Progenitor cell of endocrine pancreas (in vitro differentiated cells): ENCODE data around the gene DCAF17. TPM values are rescaled to one million over a fixed set of nuclear protein-coding genes. Genes with fewer than 3 reads are reported as not detected.

ENCODE experiments used
- DNase-seq: peaks from one replicate; pipeline ENCODE4 v3.0.0; 2021; ENCODE audit warnings: low spot score; ENCODE audit not compliant: unreplicated experiment
- H3K27ac Mint-ChIP-seq: 2 replicates; pipeline ENCODE4 v1.8.0; 2021; ENCODE audit warnings: mild to moderate bottlenecking, moderate library complexity, mixed read lengths
- H3K27me3 Mint-ChIP-seq: 2 replicates; pipeline ENCODE4 v1.8.0; 2021; ENCODE audit warnings: mixed read lengths
- H3K36me3 Mint-ChIP-seq: 2 replicates; pipeline ENCODE4 v1.8.0; 2022; ENCODE audit warnings: mixed read lengths; ENCODE audit not compliant: insufficient read depth
- H3K4me1 Mint-ChIP-seq: 2 replicates; pipeline ENCODE4 v1.8.0; 2021; ENCODE audit warnings: low read depth, mixed read lengths
- H3K4me3 Mint-ChIP-seq: 2 replicates; pipeline ENCODE4 v1.8.0; 2021; ENCODE audit warnings: low read depth, mild to moderate bottlenecking, moderate library complexity, mixed read lengths
- H3K9me3 Mint-ChIP-seq: 2 replicates; pipeline ENCODE4 v1.8.0; 2021; ENCODE audit warnings: low read depth, mixed read lengths
- total RNA-seq: library from RNA; stranded (reverse); gene quantifications from 2 replicates; pipeline ENCODE4 v1.2.1, GENCODE V29; 2021
- TF ChIP-seq, protein P1 (sequence below): fragments of 200-600 bp; sonication (generic); IDR thresholded peaks from one replicate; pipeline ENCODE4 v1.5.0; 2021; ENCODE audit warnings: antibody characterized with exemption, mild to moderate bottlenecking; ENCODE audit not compliant: unreplicated experiment

DCAF17 gene
- total RNA-seq, 1 donor from 2014 or later, result 25.8 TPM

DNA sequence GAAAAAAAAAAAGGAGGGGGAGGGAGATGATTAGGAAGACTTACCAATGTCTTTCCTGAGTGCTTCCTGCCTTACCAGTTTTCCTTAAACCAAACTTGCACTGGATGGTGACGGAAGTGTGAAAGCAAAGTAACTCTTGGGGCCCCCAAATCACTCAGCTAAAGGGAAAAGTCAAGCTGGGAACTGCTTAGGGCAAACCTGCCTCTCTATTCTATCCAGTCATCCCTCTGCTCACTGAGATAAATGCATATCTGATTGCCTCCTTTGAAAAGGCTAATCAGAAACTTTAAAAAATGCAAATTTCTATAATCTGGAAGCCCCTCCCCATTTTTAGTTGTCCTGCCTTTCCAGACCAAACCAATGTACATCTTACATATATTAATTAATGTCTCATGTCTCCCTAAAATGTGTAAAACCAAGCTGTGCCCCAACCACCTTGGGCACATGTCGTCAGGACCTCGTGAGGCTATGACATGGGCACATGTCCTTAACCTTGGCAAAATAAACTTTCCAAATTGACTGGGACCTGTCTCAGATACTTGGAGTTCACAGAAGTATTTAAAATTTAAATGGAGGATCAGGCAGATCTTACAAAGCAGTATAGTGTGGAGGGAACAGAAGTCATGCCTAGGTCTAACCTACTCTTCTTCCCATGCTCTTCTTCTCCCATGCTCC is 81.0 kb downstream of the DCAF17 start:
- no peak for DNase-seq
- no peak overlapping the region for H3K4me3 Mint-ChIP-seq
- H3K4me1 Mint-ChIP-seq, result peaks cover 3% of the 10 kb centered on the region
- no peaks in the 10 kb centered on the region for H3K9me3 Mint-ChIP-seq
- no peak overlapping the region for H3K27ac Mint-ChIP-seq
- H3K27me3 Mint-ChIP-seq, result peaks cover 26% of the 10 kb centered on the region
- H3K36me3 Mint-ChIP-seq, result no peaks in the 10 kb centered on the region
- TF ChIP-seq, protein P1, sequence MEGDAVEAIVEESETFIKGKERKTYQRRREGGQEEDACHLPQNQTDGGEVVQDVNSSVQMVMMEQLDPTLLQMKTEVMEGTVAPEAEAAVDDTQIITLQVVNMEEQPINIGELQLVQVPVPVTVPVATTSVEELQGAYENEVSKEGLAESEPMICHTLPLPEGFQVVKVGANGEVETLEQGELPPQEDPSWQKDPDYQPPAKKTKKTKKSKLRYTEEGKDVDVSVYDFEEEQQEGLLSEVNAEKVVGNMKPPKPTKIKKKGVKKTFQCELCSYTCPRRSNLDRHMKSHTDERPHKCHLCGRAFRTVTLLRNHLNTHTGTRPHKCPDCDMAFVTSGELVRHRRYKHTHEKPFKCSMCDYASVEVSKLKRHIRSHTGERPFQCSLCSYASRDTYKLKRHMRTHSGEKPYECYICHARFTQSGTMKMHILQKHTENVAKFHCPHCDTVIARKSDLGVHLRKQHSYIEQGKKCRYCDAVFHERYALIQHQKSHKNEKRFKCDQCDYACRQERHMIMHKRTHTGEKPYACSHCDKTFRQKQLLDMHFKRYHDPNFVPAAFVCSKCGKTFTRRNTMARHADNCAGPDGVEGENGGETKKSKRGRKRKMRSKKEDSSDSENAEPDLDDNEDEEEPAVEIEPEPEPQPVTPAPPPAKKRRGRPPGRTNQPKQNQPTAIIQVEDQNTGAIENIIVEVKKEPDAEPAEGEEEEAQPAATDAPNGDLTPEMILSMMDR, result no peak

DNA sequence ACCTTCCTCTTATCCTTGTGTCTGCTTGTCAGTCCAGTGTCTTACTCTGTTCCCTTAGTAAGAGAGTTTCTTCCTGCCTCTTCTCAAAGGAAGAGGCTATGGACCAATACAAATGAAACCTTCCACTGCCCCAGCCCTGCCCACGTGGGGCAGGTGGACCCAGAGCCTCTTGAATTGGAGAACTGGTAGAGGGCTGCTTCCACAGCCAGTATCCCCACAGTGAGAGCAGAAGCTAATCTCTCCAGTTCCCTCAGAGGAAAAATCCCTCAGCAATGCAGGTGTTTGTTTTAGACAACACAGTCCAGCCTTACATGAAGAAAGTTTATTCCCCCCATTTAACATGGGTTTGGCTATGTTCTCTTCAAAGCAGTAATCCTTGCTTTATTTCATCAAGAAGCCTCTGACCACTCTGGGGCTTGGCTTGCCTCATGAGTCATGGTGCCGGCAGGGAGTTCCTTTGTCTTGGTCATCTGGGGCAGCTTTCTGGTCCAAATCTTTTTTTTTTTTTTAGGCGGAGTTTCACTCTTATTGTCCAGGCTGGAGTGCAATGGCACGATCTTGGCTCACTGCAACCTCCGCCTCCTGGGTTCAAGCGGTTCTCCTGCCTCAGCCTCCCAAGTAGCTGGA is 81.8 kb downstream of the DCAF17 start:
- Mint-ChIP-seq H3K27ac (no peak overlapping the region), H3K27me3 (peaks cover 33% of the 10 kb centered on the region), H3K9me3 (no peaks in the 10 kb centered on the region), H3K36me3 (no peaks in the 10 kb centered on the region), H3K4me3 (no peak overlapping the region), H3K4me1 (peaks cover 3% of the 10 kb centered on the region)
- TF ChIP-seq, protein P1, result no peak
- DNase-seq, result no peak

DNA sequence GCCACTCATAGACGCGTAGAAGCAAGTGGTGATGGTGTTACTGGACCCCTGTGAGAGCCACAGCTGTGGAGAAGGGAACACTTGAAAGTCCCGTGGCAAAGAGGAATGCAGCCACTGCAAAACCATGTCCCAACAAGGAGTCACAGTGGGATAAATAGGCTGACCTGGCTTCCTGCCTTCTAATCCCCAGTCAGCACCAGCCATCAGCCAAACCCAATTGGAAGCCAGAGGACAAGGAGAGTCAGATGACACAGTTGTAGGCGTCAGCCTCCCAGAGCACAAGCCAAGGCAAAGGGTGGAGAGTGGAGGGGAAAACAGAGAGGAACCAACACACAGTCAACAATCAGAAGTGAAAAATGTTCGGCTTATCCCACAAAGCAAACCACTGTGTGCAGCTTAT is 82.8 kb downstream of the DCAF17 start:
- no peak for DNase-seq
- TF ChIP-seq, protein P1, result no peak
- Mint-ChIP-seq H3K9me3 (no peaks in the 10 kb centered on the region), H3K27me3 (peaks cover 43% of the 10 kb centered on the region), H3K4me1 (peaks cover 3% of the 10 kb centered on the region), H3K4me3 (no peak overlapping the region), H3K27ac (no peak overlapping the region), H3K36me3 (no peaks in the 10 kb centered on the region)

DNA sequence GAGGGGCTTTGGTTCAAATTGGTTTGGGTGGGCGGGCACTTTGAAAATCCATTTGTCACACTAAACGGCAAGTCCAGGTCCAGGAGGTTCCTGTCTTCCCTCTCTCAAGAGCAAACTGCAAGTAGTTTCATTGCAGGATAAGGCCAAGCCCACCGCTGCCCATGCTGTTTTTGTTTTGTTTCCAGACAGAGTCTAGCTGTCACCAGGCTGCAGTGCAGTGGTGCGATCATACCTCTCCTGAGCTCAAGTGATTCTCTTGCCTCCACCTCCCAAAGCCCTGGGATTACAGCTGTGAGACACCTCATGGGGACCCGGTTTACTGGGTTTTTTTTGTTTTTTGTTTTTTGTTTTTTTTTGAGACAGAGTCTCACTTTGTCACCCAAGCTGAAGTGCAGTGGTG is 86.4 kb downstream of the DCAF17 start:
- Mint-ChIP-seq H3K9me3 (no peaks in the 10 kb centered on the region), H3K36me3 (no peaks in the 10 kb centered on the region), H3K27me3 (peaks cover 68% of the 10 kb centered on the region), H3K27ac (no peak overlapping the region), H3K4me1 (peaks cover 6% of the 10 kb centered on the region), H3K4me3 (no peak overlapping the region)
- TF ChIP-seq, protein P1, result no peak
- DNase-seq, result no peak

DNA sequence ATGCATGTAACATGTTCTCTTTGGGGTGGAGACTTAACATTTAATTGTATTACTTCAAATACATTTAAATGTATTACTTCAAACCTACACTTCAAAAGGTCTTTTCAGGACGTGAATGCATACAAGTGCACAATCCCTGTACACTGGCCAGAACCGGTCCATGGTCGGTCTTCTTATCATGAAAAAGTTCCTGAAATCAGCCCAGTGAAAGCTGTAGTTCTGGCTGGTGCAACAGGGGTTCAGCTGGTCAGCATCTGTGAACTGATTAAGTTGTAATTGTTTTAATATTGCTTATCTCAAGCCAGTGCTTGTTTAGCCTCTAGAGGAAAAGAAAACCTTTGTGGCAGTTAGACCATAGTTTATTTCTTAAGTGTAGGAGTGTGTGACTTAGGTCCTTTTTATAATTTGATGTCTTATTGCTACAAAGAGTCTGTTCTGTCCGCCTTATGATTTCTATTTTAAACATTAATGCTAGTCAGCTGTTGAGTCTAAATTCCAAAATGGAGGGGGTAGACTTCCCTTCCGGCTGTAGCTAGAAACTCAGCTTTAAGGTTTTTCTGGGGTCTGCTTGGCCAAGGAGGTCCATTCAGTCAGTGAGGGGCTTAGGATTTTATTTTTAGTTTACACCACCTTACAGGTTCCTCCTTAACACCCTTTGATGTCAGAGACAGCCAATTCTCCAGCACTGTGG is 87.5 kb downstream of the DCAF17 start:
- peaks cover 6% of the 10 kb centered on the region for H3K4me1 Mint-ChIP-seq
- H3K9me3 Mint-ChIP-seq, result no peaks in the 10 kb centered on the region
- H3K27me3 Mint-ChIP-seq, result peaks cover 63% of the 10 kb centered on the region
- H3K27ac Mint-ChIP-seq, result no peak overlapping the region
- no peaks in the 10 kb centered on the region for H3K36me3 Mint-ChIP-seq
- peak overlapping the region; percentile 85 for H3K4me3 Mint-ChIP-seq
- TF ChIP-seq, protein P1, result no peak
- no peak for DNase-seq
